ENCODE measurements around the gene PNPLA5.
"Not testable (repeated sequence)": the region's sequence is repeated elsewhere in the genome, so short reads cannot be mapped to it uniquely, and the experiment has no call there.

PNPLA5 gene

GRCh38 chr22:43878079-43878795 lies 13.6 kb downstream of the PNPLA5 start:
- H3K27me3 ChIP-seq (ENCODE audit: insufficient read depth, poor library complexity, severe bottlenecking): peaks cover 5% of the 10 kb centered on the region
- H3K9me3 ChIP-seq (ENCODE audit: severe bottlenecking): no peaks in the 10 kb centered on the region
- no peaks in the 10 kb centered on the region for H3K4me1 ChIP-seq (ENCODE audit: insufficient read depth, poor library complexity, severe bottlenecking)
- no peak for TF ChIP-seq CTCF (IDR thresholded peaks at IDR 0.05; ENCODE audit: poor library complexity, severe bottlenecking)
- H3K36me3 ChIP-seq (ENCODE audit: low read depth): no peaks in the 10 kb centered on the region
- no peak overlapping the region for H3K4me3 ChIP-seq (ENCODE audit: severe bottlenecking)
- ATAC-seq (ENCODE audit: low read depth): no peak
- DNase-seq (ENCODE audit: low spot score): no peak
- no peak overlapping the region for H3K27ac ChIP-seq (ENCODE audit: poor library complexity, severe bottlenecking)

- ATAC-seq (ENCODE audit: low read depth): no peak
- H3K4me3 ChIP-seq (ENCODE audit: severe bottlenecking): no peak overlapping the region
- no peak overlapping the region for H3K27ac ChIP-seq (ENCODE audit: poor library complexity, severe bottlenecking)
- no peaks in the 10 kb centered on the region for H3K9me3 ChIP-seq (ENCODE audit: severe bottlenecking)
- no peaks in the 10 kb centered on the region for H3K4me1 ChIP-seq (ENCODE audit: insufficient read depth, poor library complexity, severe bottlenecking)
- no peak for TF ChIP-seq CTCF (IDR thresholded peaks at IDR 0.05; ENCODE audit: poor library complexity, severe bottlenecking)
- no peaks in the 10 kb centered on the region for H3K36me3 ChIP-seq (ENCODE audit: low read depth)
- no peak for DNase-seq (ENCODE audit: low spot score)
- H3K27me3 ChIP-seq (ENCODE audit: insufficient read depth, poor library complexity, severe bottlenecking): peaks cover 5% of the 10 kb centered on the region
Measured at GRCh38 chr22:43876866-43877509, 14.8 kb downstream of the PNPLA5 start.

- H3K27ac ChIP-seq (ENCODE audit: poor library complexity, severe bottlenecking): no peak overlapping the region
- no peak overlapping the region for H3K4me3 ChIP-seq (ENCODE audit: severe bottlenecking)
- H3K36me3 ChIP-seq (ENCODE audit: low read depth): no peaks in the 10 kb centered on the region
- no peaks in the 10 kb centered on the region for H3K4me1 ChIP-seq (ENCODE audit: insufficient read depth, poor library complexity, severe bottlenecking)
- no peaks in the 10 kb centered on the region for H3K27me3 ChIP-seq (ENCODE audit: insufficient read depth, poor library complexity, severe bottlenecking)
- no peak for TF ChIP-seq CTCF (IDR thresholded peaks at IDR 0.05; ENCODE audit: poor library complexity, severe bottlenecking)
- no peaks in the 10 kb centered on the region for H3K9me3 ChIP-seq (ENCODE audit: severe bottlenecking)
- DNase-seq (ENCODE audit: low spot score): no peak
- ATAC-seq (ENCODE audit: low read depth): no peak
Measured at GRCh38 chr22:43869799-43870198, 22.0 kb downstream of the PNPLA5 start.

GRCh38 chr22:43869001-43869400 lies 22.8 kb downstream of the PNPLA5 start:
- H3K4me3 ChIP-seq (ENCODE audit: severe bottlenecking); DNase-seq (ENCODE audit: low spot score); H3K27ac ChIP-seq (ENCODE audit: poor library complexity, severe bottlenecking); H3K9me3 ChIP-seq (ENCODE audit: severe bottlenecking); H3K27me3 ChIP-seq (ENCODE audit: insufficient read depth, poor library complexity, severe bottlenecking); ATAC-seq (ENCODE audit: low read depth); H3K4me1 ChIP-seq (ENCODE audit: insufficient read depth, poor library complexity, severe bottlenecking); H3K36me3 ChIP-seq (ENCODE audit: low read depth): not testable (repeated sequence)

- Histone ChIP-seq H3K36me3 (ENCODE audit: low read depth) (no peaks in the 10 kb centered on the region), H3K9me3 (ENCODE audit: severe bottlenecking) (no peaks in the 10 kb centered on the region), H3K27ac (ENCODE audit: poor library complexity, severe bottlenecking) (no peak overlapping the region), H3K4me3 (ENCODE audit: severe bottlenecking) (no peak overlapping the region), H3K4me1 (ENCODE audit: insufficient read depth, poor library complexity, severe bottlenecking) (no peaks in the 10 kb centered on the region), H3K27me3 (ENCODE audit: insufficient read depth, poor library complexity, severe bottlenecking) (no peaks in the 10 kb centered on the region)
- no peak for TF ChIP-seq CTCF (IDR thresholded peaks at IDR 0.05; ENCODE audit: poor library complexity, severe bottlenecking)
- ATAC-seq (ENCODE audit: low read depth): peak; percentile 67; the same call in 2 of the 3 replicates
- no peak for DNase-seq (ENCODE audit: low spot score)
Measured at GRCh38 chr22:43867839-43868635, 23.8 kb downstream of the PNPLA5 start.

Data from RWPE2 (cell line).